NCI-H526 treated with DMSO at 0.1 percent for 48 hours (cell line): ENCODE data around the gene AFAP1L1.

Source experiments
- DNase-seq: peaks from one replicate; lab custom pipeline; 2025; lab: John Stamatoyannopoulos, UW

The AFAP1L1 gene

GRCh38 chr5:149271716-149272563, at the start of gene AFAP1L1:
TSS of gene AFAP1L1 (plus strand) at chr5:149271859. CDS start at chr5:149271969, 110 bp downstream.
- peak; percentile 37 for DNase-seq

- no peak for DNase-seq
Observed at GRCh38 chr5:149223081-149223848, 48.4 kb upstream of the AFAP1L1 start.

GRCh38 chr5:149224282-149224681, 47.4 kb upstream of the AFAP1L1 start:
- DNase-seq = no peak

GRCh38 chr5:149227168-149227826, 44.4 kb upstream of the AFAP1L1 start:
- no peak for DNase-seq

GRCh38 chr5:149228618-149229297, 42.9 kb upstream of the AFAP1L1 start:
- DNase-seq = no peak

GRCh38 chr5:149229298-149229937, 42.2 kb upstream of the AFAP1L1 start:
- DNase-seq = no peak

- DNase-seq = no peak
Observed at GRCh38 chr5:149235841-149236240, 35.8 kb upstream of the AFAP1L1 start.

GRCh38 chr5:149237662-149238061, 34.0 kb upstream of the AFAP1L1 start:
- DNase-seq = no peak

- no peak for DNase-seq
Observed at GRCh38 chr5:149238540-149238939, 33.1 kb upstream of the AFAP1L1 start.

- no peak for DNase-seq
Observed at GRCh38 chr5:149239917-149240316, 31.7 kb upstream of the AFAP1L1 start.

- DNase-seq = no peak
Observed at GRCh38 chr5:149240354-149240998, 31.2 kb upstream of the AFAP1L1 start.

GRCh38 chr5:149242339-149242738, 29.3 kb upstream of the AFAP1L1 start:
- DNase-seq = no peak

- DNase-seq = no peak
Observed at GRCh38 chr5:149246906-149247305, 24.8 kb upstream of the AFAP1L1 start.

GRCh38 chr5:149247726-149248125, 23.9 kb upstream of the AFAP1L1 start:
- DNase-seq = no peak

GRCh38 chr5:149251546-149251945, 20.1 kb upstream of the AFAP1L1 start:
- no peak for DNase-seq

- no peak for DNase-seq
Observed at GRCh38 chr5:149254506-149254905, 17.2 kb upstream of the AFAP1L1 start.

- DNase-seq = no peak
Observed at GRCh38 chr5:149256451-149256850, 15.2 kb upstream of the AFAP1L1 start.

- no peak for DNase-seq
Observed at GRCh38 chr5:149257131-149257530, 14.5 kb upstream of the AFAP1L1 start.

GRCh38 chr5:149257889-149258705, 13.6 kb upstream of the AFAP1L1 start:
- no peak for DNase-seq

- no peak for DNase-seq
Observed at GRCh38 chr5:149260761-149261160, 10.9 kb upstream of the AFAP1L1 start.
